Activated CD8-positive, alpha-beta T cell treated with anti-CD3 and anti-CD28 coated beads, Interleukin-2, amount 10 ng/mL, durations not matched to agents 7 days and 5 days (primary cell): ENCODE data around the gene ZWILCH. TPM values are rescaled to one million over a fixed set of nuclear protein-coding genes. Genes with fewer than 3 reads are reported as not detected.

Experiments used
- ATAC-seq: fragments of 150-1000 bp; cut with Tn5 transposase; one replicate; pipeline ENCODE4 v1.10.0; 2021; ENCODE audit warnings: moderate library complexity
- CTCF ChIA-PET: fragments of 350-600 bp; sonication (Branson Sonifier 250); formaldehyde crosslinking; loops from one replicate; lab custom pipeline; 2021; ENCODE audit warnings: antibody characterized with exemption; lab: Charles Lee
- POLR2A ChIA-PET: fragments of 350-600 bp; sonication (Branson Sonifier 250); formaldehyde crosslinking; loops from one replicate; lab custom pipeline; 2021; ENCODE audit warnings: antibody characterized with exemption; lab: Charles Lee
- DNase-seq: peaks from one replicate; pipeline ENCODE4 v3.0.0-alpha.2; 2020
- H3K27ac Mint-ChIP-seq: one replicate; pipeline ENCODE4 v1.8.0; 2021; ENCODE audit warnings: mild to moderate bottlenecking, mixed read lengths
- H3K27me3 Mint-ChIP-seq: one replicate; pipeline ENCODE4 v1.8.0; 2021; ENCODE audit warnings: low read depth, mixed read lengths
- H3K36me3 Mint-ChIP-seq: one replicate; pipeline ENCODE4 v1.8.0; 2021; ENCODE audit warnings: low read depth, mixed read lengths
- H3K4me1 Mint-ChIP-seq: one replicate; pipeline ENCODE4 v1.8.0; 2021; ENCODE audit warnings: low read depth, mixed read lengths
- H3K4me3 Mint-ChIP-seq: one replicate; pipeline ENCODE4 v1.8.0; 2021; ENCODE audit warnings: mild to moderate bottlenecking, mixed read lengths
- H3K9me3 Mint-ChIP-seq: one replicate; pipeline ENCODE4 v1.8.0; 2022; ENCODE audit warnings: mixed read lengths; ENCODE audit not compliant: insufficient read depth
- total RNA-seq, 2 experiments: library from RNA; stranded (reverse); gene quantifications; one replicate each; pipeline ENCODE4 v1.2.3, GENCODE V29; 2021

Gene ZWILCH
- total RNA-seq, 2 experiments from 2014 or later = 37.2 to 44.8 TPM

- DNase-seq (no peak), ATAC-seq (no peak)
- Mint-ChIP-seq H3K4me1 (peaks cover 64% of the 10 kb centered on the region), H3K4me3 (peak overlapping the region; percentile 98), H3K27ac (peak overlapping the region; percentile 99), H3K27me3 (no peaks in the 10 kb centered on the region), H3K36me3 (peaks cover 61% of the 10 kb centered on the region), H3K9me3 (no peaks in the 10 kb centered on the region)
- CTCF ChIA-PET = interaction anchor here (1.0 to 1.4 kb wide), 3 partner anchors 20 to 118 kb away, joined by 3 to 6 read pairs (median 3); no protein-coding TSS in a partner anchor
- POLR2A ChIA-PET = interaction anchor here (0.9 to 2.6 kb wide), 5 partner anchors 32 to 149 kb away, joined by 3 to 21 read pairs (median 6); partner anchors contain the start of genes MAP2K1 and TIPIN
Measured at GRCh38 chr15:66503780-66504562, 1.2 kb upstream of the ZWILCH start.

- peak overlapping the region; percentile 99 for H3K27ac Mint-ChIP-seq
- CTCF ChIA-PET = interaction anchor here (0.6 to 3.1 kb wide), 6 partner anchors 7 to 215 kb away, joined by 3 to 20 read pairs (median 3); partner anchors contain the start of genes MAP2K1 and SNAPC5
- peak overlapping the region; percentile 98 for H3K4me3 Mint-ChIP-seq
- DNase-seq = no peak
- H3K4me1 Mint-ChIP-seq = peaks cover 55% of the 10 kb centered on the region
- POLR2A ChIA-PET = interaction anchor here (0.6 to 2.6 kb wide), 17 partner anchors 9 to 713 kb away, joined by 3 to 21 read pairs (median 4); partner anchors contain the start of genes DENND4A, MAP2K1 and TIPIN
- H3K9me3 Mint-ChIP-seq = no peaks in the 10 kb centered on the region
- no peaks in the 10 kb centered on the region for H3K27me3 Mint-ChIP-seq
- no peak for ATAC-seq
- peaks cover 53% of the 10 kb centered on the region for H3K36me3 Mint-ChIP-seq
Measured at GRCh38 chr15:66505430-66505811, 295 bp downstream of the ZWILCH start.

- H3K4me1 Mint-ChIP-seq = peaks cover 52% of the 10 kb centered on the region
- H3K36me3 Mint-ChIP-seq = peaks cover 53% of the 10 kb centered on the region
- H3K27me3 Mint-ChIP-seq = no peaks in the 10 kb centered on the region
- DNase-seq (no peak), ATAC-seq (no peak)
- ChIA-PET CTCF (interaction anchor here (1.8 to 3.1 kb wide), 2 partner anchors 8 to 120 kb away, joined by 5 to 20 read pairs; partner anchors contain the start of genes MAP2K1 and SNAPC5), POLR2A (interaction anchor here (0.7 to 2.6 kb wide), 11 partner anchors 9 to 714 kb away, joined by 3 to 21 read pairs (median 4); partner anchors contain the start of genes DENND4A, MAP2K1 and TIPIN)
- H3K9me3 Mint-ChIP-seq = no peaks in the 10 kb centered on the region
- peak overlapping the region; percentile 99 for H3K27ac Mint-ChIP-seq
- H3K4me3 Mint-ChIP-seq = peak overlapping the region; percentile 98
Measured at GRCh38 chr15:66505818-66506217, 692 bp downstream of the ZWILCH start.

- DNase-seq (no peak), ATAC-seq (no peak)
- CTCF ChIA-PET = interaction anchor here (0.6 to 3.1 kb wide), 2 partner anchors 10 to 127 kb away, joined by 4 to 20 read pairs; partner anchors contain the start of gene SNAPC5
- peak overlapping the region; percentile 9 for H3K27ac Mint-ChIP-seq
- no peaks in the 10 kb centered on the region for H3K9me3 Mint-ChIP-seq
- H3K27me3 Mint-ChIP-seq = no peaks in the 10 kb centered on the region
- POLR2A ChIA-PET = no interaction called here
- H3K36me3 Mint-ChIP-seq = peaks cover 32% of the 10 kb centered on the region
- peak overlapping the region; percentile 17 for H3K4me3 Mint-ChIP-seq
- H3K4me1 Mint-ChIP-seq = peaks cover 29% of the 10 kb centered on the region
Measured at GRCh38 chr15:66508293-66508883, 3.3 kb downstream of the ZWILCH start.

- no peak for ATAC-seq
- H3K4me1 Mint-ChIP-seq = no peaks in the 10 kb centered on the region
- no peak overlapping the region for H3K27ac Mint-ChIP-seq
- no peak overlapping the region for H3K4me3 Mint-ChIP-seq
- H3K36me3 Mint-ChIP-seq = peaks cover 46% of the 10 kb centered on the region
- POLR2A ChIA-PET = no interaction called here
- no peak for DNase-seq
- CTCF ChIA-PET = interaction anchor here (2.2 kb wide), 1 partner anchor 16 kb away, joined by 7 read pairs; no protein-coding TSS in a partner anchor
- no peaks in the 10 kb centered on the region for H3K9me3 Mint-ChIP-seq
- no peaks in the 10 kb centered on the region for H3K27me3 Mint-ChIP-seq
Measured at GRCh38 chr15:66514586-66514985, 9.5 kb downstream of the ZWILCH start.

- POLR2A ChIA-PET = no interaction called here
- Mint-ChIP-seq H3K4me1 (no peaks in the 10 kb centered on the region), H3K9me3 (no peaks in the 10 kb centered on the region), H3K27me3 (no peaks in the 10 kb centered on the region), H3K36me3 (peaks cover 42% of the 10 kb centered on the region), H3K27ac (peak overlapping the region; percentile 8), H3K4me3 (no peak overlapping the region)
- CTCF ChIA-PET = no interaction called here
- no peak for ATAC-seq
- no peak for DNase-seq
Measured at GRCh38 chr15:66515901-66516322, 10.8 kb downstream of the ZWILCH start.

GRCh38 chr15:66523926-66524325, 18.8 kb downstream of the ZWILCH start:
- Mint-ChIP-seq H3K9me3 (no peaks in the 10 kb centered on the region), H3K27ac (no peak overlapping the region), H3K27me3 (no peaks in the 10 kb centered on the region), H3K4me1 (peaks cover 7% of the 10 kb centered on the region), H3K4me3 (no peak overlapping the region), H3K36me3 (peaks cover 50% of the 10 kb centered on the region)
- ATAC-seq = no peak
- DNase-seq = no peak
- ChIA-PET POLR2A (no interaction called here), CTCF (interaction anchor here (0.9 to 2.6 kb wide), 2 partner anchors 19 to 25 kb away, joined by 3 to 7 read pairs; partner anchors contain the start of genes RPL4 and ZWILCH)

- Mint-ChIP-seq H3K4me1 (peaks cover 7% of the 10 kb centered on the region), H3K4me3 (no peak overlapping the region), H3K27ac (peak overlapping the region; percentile 7), H3K9me3 (no peaks in the 10 kb centered on the region), H3K36me3 (peaks cover 55% of the 10 kb centered on the region), H3K27me3 (no peaks in the 10 kb centered on the region)
- DNase-seq = no peak
- ATAC-seq = no peak
- ChIA-PET POLR2A (no interaction called here), CTCF (interaction anchor here (2.6 kb wide), 1 partner anchor 26 kb away, joined by 7 read pairs; no protein-coding TSS in a partner anchor)
Measured at GRCh38 chr15:66524838-66525237, 19.7 kb downstream of the ZWILCH start.

GRCh38 chr15:66535056-66535455, 29.9 kb downstream of the ZWILCH start:
- Mint-ChIP-seq H3K9me3 (no peaks in the 10 kb centered on the region), H3K27me3 (no peaks in the 10 kb centered on the region), H3K4me1 (no peaks in the 10 kb centered on the region), H3K36me3 (peaks cover 49% of the 10 kb centered on the region), H3K4me3 (no peak overlapping the region), H3K27ac (no peak overlapping the region)
- DNase-seq = no peak
- no peak for ATAC-seq
- ChIA-PET CTCF (no interaction called here), POLR2A (interaction anchor here (0.6 to 1.2 kb wide), 4 partner anchors 24 to 232 kb away, joined by 3 to 4 read pairs (median 3); partner anchors contain the start of gene ZWILCH)

GRCh38 chr15:66542896-66543295, 37.8 kb downstream of the ZWILCH start:
- Mint-ChIP-seq H3K4me1 (no peaks in the 10 kb centered on the region), H3K9me3 (no peaks in the 10 kb centered on the region), H3K27me3 (no peaks in the 10 kb centered on the region), H3K4me3 (no peak overlapping the region), H3K27ac (no peak overlapping the region), H3K36me3 (peaks cover 45% of the 10 kb centered on the region)
- no peak for DNase-seq
- POLR2A ChIA-PET = interaction anchor here (1.1 kb wide), 1 partner anchor 19 kb away, joined by 4 read pairs; no protein-coding TSS in a partner anchor
- no peak for ATAC-seq
- CTCF ChIA-PET = interaction anchor here (1.0 to 1.6 kb wide), 2 partner anchors 17 to 24 kb away, joined by 3 to 5 read pairs; no protein-coding TSS in a partner anchor

GRCh38 chr15:66545255-66545654, 40.1 kb downstream of the ZWILCH start:
- CTCF ChIA-PET = no interaction called here
- peaks cover 40% of the 10 kb centered on the region for H3K36me3 Mint-ChIP-seq
- no peak for DNase-seq
- H3K4me3 Mint-ChIP-seq = no peak overlapping the region
- H3K9me3 Mint-ChIP-seq = no peaks in the 10 kb centered on the region
- no peaks in the 10 kb centered on the region for H3K4me1 Mint-ChIP-seq
- H3K27ac Mint-ChIP-seq = no peak overlapping the region
- POLR2A ChIA-PET = no interaction called here
- no peaks in the 10 kb centered on the region for H3K27me3 Mint-ChIP-seq
- no peak for ATAC-seq
